Head of caudate nucleus (tissue), 42 donors: ENCODE measurements around the gene CALHM1.
"Not testable (repeated sequence)": the region's sequence is repeated elsewhere in the genome, so short reads cannot be mapped to it uniquely, and the experiment has no call there.

Source experiments
- DNase-seq, 42 donors: peaks; one replicate each; pipeline versions ENCODE4 v3.0.0 to v3.0.0-alpha.2; 2020 to 2021; ENCODE audit warnings: mixed read lengths in 7 of 42
- intact Hi-C: fragments of 100-400 bp; cut with DNase I; formaldehyde crosslinking; loops from one replicate; pipeline ENCODE4 v1.15.0; 2022

Gene CALHM1

DNA sequence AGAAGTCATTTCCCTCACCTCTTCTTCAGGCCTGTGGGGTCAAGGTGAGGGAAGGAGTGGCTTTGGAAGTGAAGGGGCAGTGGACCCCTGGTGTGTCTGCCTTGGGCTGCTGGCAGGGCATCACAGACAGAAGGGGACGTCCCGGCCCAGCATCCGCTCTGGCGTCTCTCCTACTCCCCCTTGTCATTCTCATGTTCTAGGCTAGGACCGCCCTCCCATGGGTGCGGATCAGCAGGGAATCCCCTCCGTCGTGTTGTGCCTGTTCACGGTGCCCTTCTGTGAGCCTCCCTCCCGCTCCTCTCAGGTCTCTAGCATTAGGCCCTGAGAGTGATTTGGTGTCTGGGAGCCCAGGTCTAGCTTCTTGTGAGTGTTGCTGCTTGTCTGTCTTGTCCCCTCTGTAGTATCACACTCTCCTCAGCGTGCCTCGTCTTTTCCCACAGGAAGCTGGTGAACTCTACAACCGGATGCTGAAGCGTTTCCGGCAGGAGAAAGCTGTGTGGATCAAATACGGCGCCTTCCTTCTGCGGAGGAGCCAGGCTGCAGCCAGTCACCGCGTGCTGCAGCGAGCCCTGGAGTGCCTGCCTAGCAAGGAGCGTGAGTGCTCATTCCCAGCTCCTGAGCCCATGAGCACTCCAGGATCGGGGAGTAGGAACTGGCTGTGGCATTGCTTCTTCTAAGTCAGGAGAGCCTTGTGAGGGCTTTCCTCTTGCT lies 15.1 kb downstream of the CALHM1 start:
- intact Hi-C loops, result no loop called here
- no peak for DNase-seq

DNA sequence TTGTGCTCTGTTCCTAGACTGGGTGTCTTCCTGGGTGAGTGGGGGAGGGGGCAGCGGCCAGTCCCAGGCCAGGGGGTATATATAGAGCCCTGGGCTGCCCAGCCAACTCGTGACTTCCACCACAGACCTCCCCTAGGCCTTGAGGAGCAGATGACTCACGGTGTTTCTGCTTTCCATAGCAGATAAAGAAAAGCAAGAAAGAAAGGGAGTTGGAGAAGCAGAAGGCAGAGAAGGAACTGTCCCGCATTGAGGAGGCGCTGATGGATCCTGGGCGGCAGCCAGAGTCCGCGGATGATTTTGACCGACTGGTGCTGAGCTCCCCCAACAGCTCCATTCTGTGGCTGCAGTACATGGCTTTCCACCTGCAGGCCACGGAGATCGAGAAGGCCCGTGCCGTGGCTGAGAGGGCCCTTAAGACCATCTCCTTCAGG lies 16.7 kb downstream of the CALHM1 start:
- intact Hi-C loops, result no loop called here
- peak in 10 of 42 donors; percentile 7 to 43 (median 26) for DNase-seq

DNA sequence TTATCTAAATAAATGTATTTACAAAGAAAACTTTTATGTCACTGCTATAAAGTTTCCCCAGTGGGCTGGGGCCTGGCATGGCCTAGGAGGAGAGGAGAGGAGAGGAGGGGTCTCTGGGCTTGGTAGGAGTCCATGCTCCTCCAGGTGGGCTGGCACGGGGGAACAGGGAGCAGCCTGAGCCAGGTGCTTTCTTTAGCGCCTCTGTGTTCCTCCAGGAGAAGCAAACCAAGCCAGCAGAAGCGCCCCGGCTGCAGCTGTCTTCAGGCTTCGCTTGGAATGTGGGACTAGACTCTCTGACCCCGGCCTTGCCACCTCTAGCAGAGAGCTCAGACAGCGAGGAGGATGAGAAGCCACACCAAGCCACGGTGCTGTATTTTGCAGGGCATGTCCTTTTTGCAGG lies 17.1 kb downstream of the CALHM1 start:
- no peak for DNase-seq
- intact Hi-C loops, result no loop called here

DNA sequence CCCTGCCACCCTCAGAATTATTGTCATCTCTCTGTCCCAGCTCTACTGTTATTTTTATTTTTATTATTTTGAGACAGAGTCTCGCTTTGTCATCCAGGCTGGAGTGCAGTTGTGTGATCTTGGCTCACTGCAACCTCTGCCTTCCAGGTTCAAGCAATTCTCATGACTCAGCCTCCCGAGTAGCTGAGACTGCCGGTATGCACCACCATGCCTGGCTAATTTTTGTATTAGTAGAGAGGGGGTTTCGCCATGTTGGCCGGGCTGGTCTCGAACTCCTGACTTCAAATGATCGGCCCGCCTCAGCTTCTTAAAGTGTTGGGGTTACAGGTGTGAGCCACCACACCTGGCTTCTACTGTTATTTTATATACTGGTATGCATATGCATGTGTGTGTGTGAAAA lies 17.5 kb downstream of the CALHM1 start:
- intact Hi-C loops, result no loop called here
- DNase-seq, result no peak

DNA sequence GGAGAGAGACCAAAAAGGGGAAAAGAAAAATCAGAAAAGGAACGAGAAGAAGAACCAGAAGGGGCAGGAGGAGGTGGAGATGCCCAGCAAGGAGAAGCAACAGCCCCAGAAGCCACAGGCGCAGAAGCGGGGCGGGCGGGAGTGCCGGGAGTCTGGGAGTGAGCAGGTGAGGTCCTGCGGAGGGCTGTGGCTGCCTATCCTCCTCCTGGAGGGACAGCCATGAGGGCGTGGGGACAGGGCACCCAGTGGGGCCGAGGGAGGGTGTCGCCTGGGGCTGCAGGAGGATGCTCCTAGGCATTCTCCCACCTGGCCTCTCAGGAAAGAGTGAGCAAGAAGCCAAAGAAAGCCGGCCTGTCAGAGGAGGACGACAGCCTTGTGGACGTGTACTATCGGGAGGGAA lies 18.3 kb downstream of the CALHM1 start:
- intact Hi-C loops, result no loop called here
- no peak for DNase-seq

DNA sequence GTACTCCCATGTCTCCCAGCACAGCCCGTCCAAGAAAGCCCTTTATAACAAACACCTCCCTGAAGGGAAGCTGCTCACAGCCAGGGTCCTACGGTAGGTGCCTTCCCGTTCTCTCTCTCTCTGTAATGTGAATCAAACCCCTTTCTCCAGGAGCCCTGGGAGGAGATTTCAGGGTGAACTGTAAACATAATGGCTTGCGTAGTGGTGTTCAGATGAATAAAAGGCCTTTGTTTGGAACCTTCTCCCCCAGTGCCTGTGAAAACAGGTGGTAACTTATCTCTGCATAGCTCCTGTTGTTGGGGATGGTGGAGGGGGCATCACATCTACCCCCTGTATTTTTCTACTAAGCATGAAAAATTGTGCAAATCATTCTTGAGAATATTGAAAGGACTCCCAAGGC lies 18.9 kb downstream of the CALHM1 start:
- intact Hi-C loops, result no loop called here
- no peak for DNase-seq

DNA sequence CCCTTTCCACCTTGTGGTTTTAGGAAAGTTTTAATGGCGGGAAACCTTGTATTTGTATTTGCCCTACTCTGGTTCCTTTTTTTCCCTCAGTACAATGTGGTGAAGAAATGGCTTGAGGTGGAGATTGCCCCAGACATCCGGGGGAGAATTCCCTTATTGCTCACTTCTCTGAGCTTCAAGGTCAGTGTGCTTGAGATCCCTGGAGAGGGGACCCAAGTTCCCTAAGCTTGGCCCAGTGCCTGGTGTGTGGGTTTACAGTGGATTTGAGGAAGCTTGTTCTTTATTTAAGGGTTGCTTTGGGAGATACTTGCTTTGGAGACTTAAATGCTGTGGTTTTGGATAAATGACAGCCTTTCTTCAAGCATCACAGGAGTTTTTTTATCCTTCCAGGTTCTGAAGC lies 24.8 kb downstream of the CALHM1 start:
- DNase-seq, result no peak
- intact Hi-C loops, result no loop called here

DNA sequence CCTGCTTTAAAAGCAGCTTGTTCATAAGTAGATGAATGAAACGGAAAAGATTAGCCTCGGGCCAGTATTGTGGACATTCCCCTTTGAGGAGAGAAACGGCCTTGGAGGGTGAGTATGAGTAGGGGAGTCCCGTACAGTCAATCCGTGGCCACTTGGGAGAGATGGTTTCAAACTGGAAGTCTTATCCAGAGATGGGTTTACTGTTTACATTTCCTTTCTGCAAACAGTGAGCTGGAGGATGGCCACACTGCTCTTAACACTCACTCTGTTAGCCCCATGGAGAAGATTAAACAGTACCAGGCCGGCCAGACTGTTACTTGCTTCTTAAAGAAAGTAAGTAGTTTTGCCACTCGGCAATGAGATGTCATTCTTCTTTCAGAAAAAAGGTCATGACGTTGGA lies 26.8 kb downstream of the CALHM1 start:
- intact Hi-C loops, result no loop called here

DNA sequence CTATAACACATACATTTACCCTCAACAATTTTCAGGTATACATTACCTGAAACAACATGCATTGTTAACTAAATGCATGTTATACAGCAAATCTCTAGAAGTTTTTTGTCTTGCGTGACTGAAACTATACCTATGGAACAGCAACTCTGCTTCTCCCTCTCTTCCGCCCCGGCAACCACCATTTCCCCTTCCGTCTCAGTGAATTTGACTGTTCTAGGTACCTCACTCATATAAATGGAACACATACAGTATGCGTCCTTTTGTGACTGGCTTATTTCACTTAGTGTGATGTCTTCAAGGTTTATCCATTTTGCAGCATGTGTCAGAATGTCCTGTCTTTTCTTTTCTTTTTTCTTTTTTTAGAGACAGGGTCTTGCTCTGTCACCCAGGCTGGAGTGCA lies 29.1 kb downstream of the CALHM1 start:
- DNase-seq, result no peak
- intact Hi-C loops, result no loop called here

More for the DNA sequence above, 26.8 kb downstream of the CALHM1 start:
- DNase-seq, result no peak

DNA sequence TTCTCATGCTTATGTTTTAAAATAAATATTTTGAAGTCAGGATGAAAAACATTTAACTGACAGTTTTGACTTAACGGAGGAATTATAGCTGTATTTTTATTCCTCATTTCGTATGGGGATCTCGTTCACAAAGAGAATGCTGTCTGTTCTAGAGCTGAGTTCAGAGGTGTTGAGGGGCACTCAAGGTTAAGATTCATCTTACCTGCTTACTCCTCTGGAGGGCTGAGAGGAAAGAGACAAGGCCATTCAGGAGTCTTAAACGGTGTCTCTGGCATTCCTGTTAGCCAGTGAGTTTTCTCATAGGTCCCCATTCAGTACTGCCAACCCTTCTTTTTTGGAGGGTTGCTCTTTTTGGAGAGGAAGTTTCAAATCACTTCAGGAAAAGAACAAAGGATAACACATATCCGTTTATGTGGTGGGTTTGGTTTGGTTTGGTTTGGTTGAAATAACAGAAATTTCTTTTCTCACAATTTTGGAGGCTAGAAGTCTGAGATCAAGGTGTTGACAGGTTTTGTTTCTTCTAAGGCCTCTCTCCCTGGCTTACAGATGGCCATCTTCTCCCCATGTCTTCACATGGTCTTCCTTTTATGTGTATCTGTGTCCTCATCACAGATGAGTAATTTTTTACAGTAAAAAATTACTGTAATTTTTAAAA lies 29.6 kb downstream of the CALHM1 start:
- intact Hi-C loops, result no loop called here
- no peak for DNase-seq

DNA sequence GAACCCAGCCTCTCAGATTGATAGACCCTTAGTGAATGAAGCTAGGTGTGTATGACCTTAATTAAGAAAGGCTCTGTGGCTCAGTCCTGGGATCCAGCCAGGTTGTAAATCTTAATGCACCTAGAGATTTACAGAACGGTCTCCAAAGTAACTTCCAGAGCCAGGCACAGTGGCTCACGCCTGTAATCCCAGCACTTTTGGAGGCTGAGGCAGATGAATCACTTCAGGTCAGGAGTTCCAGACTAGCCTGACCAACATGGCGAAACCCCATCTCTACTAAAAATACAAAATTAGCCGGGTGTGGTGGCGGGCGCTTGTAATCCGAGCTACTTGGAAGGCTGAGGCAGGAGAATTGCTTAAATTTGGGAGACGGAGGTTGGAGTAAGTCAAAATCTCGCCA lies 30.8 kb downstream of the CALHM1 start:
- intact Hi-C loops, result no loop called here
- DNase-seq, result no peak

DNA sequence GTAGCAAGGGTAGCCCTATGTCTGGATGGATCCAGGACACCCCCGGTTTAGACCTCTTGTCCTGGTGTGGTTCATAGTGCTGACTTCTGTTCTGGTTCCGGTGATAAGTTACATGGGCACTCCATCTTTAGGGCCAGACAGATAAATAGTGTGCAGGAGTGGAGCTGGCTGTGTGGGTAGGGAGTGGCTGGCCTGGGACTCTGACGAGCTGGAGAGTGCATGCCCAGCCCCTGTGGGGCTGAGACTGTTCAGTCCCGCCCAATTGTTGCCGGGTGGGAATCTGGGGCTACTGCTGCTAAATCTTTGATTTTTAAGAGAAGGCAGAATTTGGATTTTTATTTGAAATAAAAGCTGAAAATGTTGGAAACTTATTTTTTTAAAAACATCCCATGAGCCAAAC lies 35.0 kb downstream of the CALHM1 start:
- intact Hi-C loops, result no loop called here
- no peak for DNase-seq

DNA sequence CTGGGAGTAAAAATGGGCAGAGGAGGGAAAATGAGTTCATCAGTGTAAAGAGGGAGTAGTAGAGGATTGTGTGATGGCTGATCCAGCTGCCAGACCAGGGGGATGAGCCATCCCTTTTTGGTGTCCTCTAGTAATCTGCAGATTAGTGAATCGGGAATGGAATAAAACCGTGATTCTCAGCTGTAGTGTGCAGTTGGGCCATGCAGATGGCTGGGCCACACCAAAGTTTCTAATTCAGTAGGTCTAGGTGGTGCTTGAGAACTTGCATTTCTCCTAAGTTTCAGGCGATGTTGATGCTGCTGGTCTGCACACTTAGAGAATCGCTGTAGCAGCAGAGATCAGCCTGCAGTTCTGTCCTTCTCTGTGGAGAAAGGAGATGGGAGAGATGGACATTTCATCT lies 39.6 kb downstream of the CALHM1 start:
- intact Hi-C loops, result no loop called here
- DNase-seq, result no peak

DNA sequence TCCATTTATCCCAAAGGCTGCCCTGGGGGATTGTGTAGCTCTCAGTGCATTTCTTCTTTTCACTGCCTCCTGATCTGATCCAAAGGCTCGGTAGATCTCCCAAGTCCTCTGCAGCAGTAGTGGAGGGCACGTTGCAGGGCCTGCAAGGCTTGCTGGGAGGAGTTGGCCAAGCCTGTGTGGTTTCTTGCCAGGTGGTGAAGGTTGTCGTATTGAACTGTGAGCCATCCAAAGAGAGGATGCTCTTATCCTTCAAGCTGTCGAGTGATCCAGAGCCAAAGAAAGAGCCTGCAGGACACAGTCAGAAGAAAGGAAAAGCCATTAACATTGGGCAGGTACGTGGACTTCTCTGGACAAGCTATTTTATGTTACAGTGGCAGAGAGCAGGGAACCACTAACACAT lies 41.1 kb downstream of the CALHM1 start:
- intact Hi-C loops, result no loop called here
- no peak for DNase-seq

DNA sequence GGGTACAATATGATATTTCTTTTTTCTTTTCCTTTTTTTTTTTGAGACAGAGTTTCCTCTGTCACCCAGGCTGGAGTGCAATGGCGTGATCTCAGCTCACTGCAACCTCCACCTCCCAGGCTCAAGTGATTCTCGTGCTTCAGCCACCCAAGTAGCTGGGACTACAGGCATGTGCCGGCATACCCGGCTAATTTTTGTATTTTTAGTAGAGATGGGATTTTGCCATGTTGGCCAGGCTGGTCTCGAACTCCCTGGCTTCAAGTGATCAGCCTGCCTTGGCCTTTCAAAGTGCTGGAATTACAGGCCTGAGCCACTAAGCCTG lies 41.6 kb downstream of the CALHM1 start:
- DNase-seq, intact Hi-C loops: not testable (repeated sequence)

DNA sequence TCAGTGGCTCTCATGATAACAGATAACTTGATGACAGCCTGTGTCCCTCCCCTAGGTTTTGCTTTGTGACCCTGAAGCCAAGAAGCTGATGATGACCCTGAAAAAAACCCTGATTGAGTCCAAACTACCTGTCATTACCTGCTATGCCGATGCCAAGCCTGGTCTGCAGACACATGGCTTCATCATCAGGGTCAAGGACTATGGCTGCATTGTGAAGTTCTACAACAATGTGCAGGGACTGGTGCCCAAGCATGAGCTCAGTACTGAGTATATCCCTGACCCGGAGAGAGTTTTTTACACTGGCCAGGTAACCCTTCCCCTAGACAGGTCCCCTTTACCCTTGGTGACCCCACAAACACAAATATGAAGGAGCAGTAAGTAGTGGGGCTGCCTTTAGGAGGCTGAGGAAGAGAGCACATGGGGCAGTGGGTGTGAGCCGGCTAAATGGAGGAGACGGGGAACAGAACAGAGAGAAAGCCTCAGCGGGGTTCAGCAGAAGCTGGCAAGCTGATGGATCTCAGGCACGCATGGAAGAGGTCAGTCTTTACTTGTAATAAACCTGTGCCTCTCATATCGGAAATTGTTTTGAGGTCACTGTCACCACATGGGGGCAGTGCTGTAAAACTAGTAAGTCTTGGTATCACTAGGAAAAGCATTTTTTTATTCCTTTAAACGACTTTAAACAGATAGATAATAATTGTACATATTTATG lies 42.1 kb downstream of the CALHM1 start:
- DNase-seq, result peak in 37 of 42 donors; percentile 21 to 81 (median 58)
- intact Hi-C loops, result no loop called here

DNA sequence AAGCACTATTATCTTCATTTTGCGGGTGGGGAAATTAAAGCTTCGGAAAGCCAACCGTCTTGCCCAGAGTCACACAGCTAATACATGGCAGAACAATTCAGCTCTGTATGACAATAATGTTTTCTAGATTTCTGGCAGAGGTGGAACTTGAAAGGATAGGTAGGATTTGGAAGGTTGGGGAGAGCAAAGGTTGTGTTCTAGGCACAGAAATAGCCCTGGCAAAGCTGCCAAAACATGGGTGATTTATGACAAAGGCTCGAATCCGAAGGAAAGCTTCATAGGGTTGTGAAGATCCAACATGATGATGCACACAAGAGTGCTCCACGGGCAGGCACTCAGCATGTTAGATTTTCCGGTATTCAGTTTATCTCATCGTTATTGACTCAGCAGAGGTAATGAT lies 43.1 kb downstream of the CALHM1 start:
- DNase-seq, result no peak
- intact Hi-C loops, result loop anchor here (2.0 kb wide), 1 partner anchor 71 kb away; no protein-coding TSS in a partner anchor

DNA sequence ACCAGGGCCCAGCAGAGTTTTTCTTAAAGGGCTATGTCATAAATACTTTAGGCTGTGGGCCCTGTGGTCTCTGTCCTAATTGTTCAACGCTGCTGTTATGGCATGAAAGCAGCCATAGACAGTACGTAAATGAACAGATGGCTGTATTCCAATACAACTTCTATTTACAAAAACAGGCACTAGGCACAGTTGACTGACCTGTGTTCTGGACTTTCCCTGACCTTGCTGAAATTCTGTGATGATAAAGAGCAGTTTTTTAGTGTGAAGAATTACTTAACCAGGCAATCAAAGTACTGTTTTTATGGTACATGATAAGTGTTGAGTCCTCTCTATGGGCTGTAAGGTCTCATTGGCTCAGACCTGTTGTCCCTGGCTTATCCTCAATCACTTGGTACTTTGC lies 45.1 kb downstream of the CALHM1 start:
- intact Hi-C loops, result no loop called here
- no peak for DNase-seq
